NOMO-1 treated with dmso at 0.1 percent for 144 hours (cell line): ENCODE data around the gene RAD21L1.

ENCODE experiments used
- DNase-seq: peaks from one replicate; lab custom pipeline; 2025; ENCODE audit not compliant: unreplicated experiment; lab: John Stamatoyannopoulos, UW

RAD21L1 gene

GRCh38 chr20:1293641-1294379 lies 68.0 kb downstream of the RAD21L1 start:
- no peak for DNase-seq

- no peak for DNase-seq
These were observed 68.7 kb downstream of the RAD21L1 start for GRCh38 chr20:1294497-1294896.

GRCh38 chr20:1295276-1295930 lies 69.6 kb downstream of the RAD21L1 start:
- no peak for DNase-seq

GRCh38 chr20:1296117-1296610 lies 70.3 kb downstream of the RAD21L1 start:
- DNase-seq: no peak

GRCh38 chr20:1296922-1297321 lies 71.1 kb downstream of the RAD21L1 start:
- DNase-seq: no peak

GRCh38 chr20:1297486-1297885 lies 71.6 kb downstream of the RAD21L1 start:
- no peak for DNase-seq

GRCh38 chr20:1298166-1298565 lies 72.3 kb downstream of the RAD21L1 start:
- DNase-seq: no peak

GRCh38 chr20:1298888-1299511 lies 73.2 kb downstream of the RAD21L1 start:
- no peak for DNase-seq

- no peak for DNase-seq
These were observed 73.7 kb downstream of the RAD21L1 start for GRCh38 chr20:1299522-1299921.

GRCh38 chr20:1300083-1300840 lies 74.4 kb downstream of the RAD21L1 start:
- DNase-seq: no peak

- DNase-seq: peak; percentile 68
These were observed 75.2 kb downstream of the RAD21L1 start for GRCh38 chr20:1301031-1301529.

- no peak for DNase-seq
These were observed 77.1 kb downstream of the RAD21L1 start for GRCh38 chr20:1302685-1303541.

GRCh38 chr20:1304710-1305515 lies 79.1 kb downstream of the RAD21L1 start:
- DNase-seq: no peak
